Prostate gland (tissue), 2 donors: ENCODE measurements around the gene CORO6. TPM values are rescaled to one million over a fixed set of nuclear protein-coding genes. Genes with fewer than 3 reads are reported as not detected.
A peak's percentile ranks its signal among the peaks of the same experiment; 100 is the strongest.

Experiments used
- DNase-seq: peaks from one replicate; pipeline ENCODE4 v3.0.0-alpha.2; 2019; ENCODE audit warnings: low spot score
- H3K27ac ChIP-seq, 2 donors: fragments of 200-600 bp; sonication (generic); 2 replicates each; pipeline ENCODE4 v1.5.1; 2017 to 2019
- H3K27me3 ChIP-seq: fragments of 200-600 bp; sonication (generic); replicated peaks from 2 replicates; pipeline ENCODE4 v1.5.1; 2019; ENCODE audit not compliant: insufficient read depth
- H3K36me3 ChIP-seq, 2 donors: fragments of 200-600 bp; sonication (generic); 1 replicate in 1 of 2; 2 replicates in 1 of 2; pipeline versions ENCODE4 v1.5.1 to v1.8.1; 2017 to 2019
- H3K4me1 ChIP-seq: fragments of 200-600 bp; sonication (generic); replicated peaks from 2 replicates; pipeline ENCODE4 v1.5.1; 2019
- H3K4me3 ChIP-seq, 2 donors: fragments of 200-600 bp; sonication (generic); 2 replicates each; pipeline ENCODE4 v1.5.1; 2017 to 2019
- H3K9me3 ChIP-seq: fragments of 200-600 bp; sonication (generic); 2 replicates; pipeline ENCODE4 v1.5.1; 2017
- CTCF ChIP-seq, 4 experiments: fragments of 200-600 bp in 2 of 4; fragments of 450-650 bp in 2 of 4; sonication (generic) in 2 of 4; IDR thresholded peaks; 1 replicate in 3 of 4; 2 replicates in 1 of 4; pipeline ENCODE4 v1.5.1; 2016 to 2019; ENCODE audit warnings: antibody characterized with exemption in 4 of 4, mild to moderate bottlenecking in 2 of 4, moderate library complexity in 2 of 4
- POLR2A ChIP-seq: fragments of 450-650 bp; IDR thresholded peaks from one replicate; pipeline ENCODE4 v1.6.1; 2016; ENCODE audit warnings: antibody characterized with exemption, mild to moderate bottlenecking
- POLR2AphosphoS5 ChIP-seq: sonication (generic); formaldehyde crosslinking; IDR thresholded peaks from one replicate; pipeline ENCODE4 v1.6.1; 2017; ENCODE audit warnings: antibody characterized with exemption
- WGBS: methylation state at CpG from one replicate; pipeline ENCODE4 v1.1.5; 2018; 5-methylcytosine and 5-hydroxymethylcytosine counted together
- intact Hi-C: fragments of 100-400 bp; cut with DNase I; formaldehyde crosslinking; loops from one replicate; pipeline ENCODE4 v1.14.2; 2022
- total RNA-seq, 2 donors: library from RNA; depleted of rRNA; stranded (reverse); fragments of >200 nt; gene quantifications; one replicate each; pipeline ENCODE4 v1.1.0, GENCODE V29; 2016

CORO6 gene
- total RNA-seq, 2 donors from 2014 or later = 23.4 to 33.5 TPM

GRCh38 chr17:29585080-29585751 lies 37.5 kb downstream of the CORO6 start:
- Histone ChIP-seq H3K27ac (no peak overlapping the region), H3K9me3 (no peaks in the 10 kb centered on the region), H3K36me3 (no peaks in the 10 kb centered on the region), H3K4me3 (no peak overlapping the region), H3K27me3 (no peaks in the 10 kb centered on the region), H3K4me1 (peaks cover 13% of the 10 kb centered on the region)
- intact Hi-C loops = loop anchor here (10.0 kb wide), 1 partner anchor 520 kb away; no protein-coding TSS in a partner anchor
- WGBS = 82% methylated on average over 8 of the region's 8 CpGs
- TF ChIP-seq CTCF (IDR thresholded peaks at IDR 0.05) (peak in 1 of 4 experiments; percentile 24), POLR2A (no peak), POLR2AphosphoS5 (no peak)
- DNase-seq = no peak

GRCh38 chr17:29584452-29585079 lies 38.1 kb downstream of the CORO6 start:
- no peak overlapping the region for H3K4me3 ChIP-seq
- H3K27me3 ChIP-seq = no peaks in the 10 kb centered on the region
- no peaks in the 10 kb centered on the region for H3K36me3 ChIP-seq
- no peak overlapping the region for H3K27ac ChIP-seq
- no peaks in the 10 kb centered on the region for H3K9me3 ChIP-seq
- TF ChIP-seq POLR2A = no peak
- no peak for TF ChIP-seq POLR2AphosphoS5
- TF ChIP-seq CTCF (IDR thresholded peaks at IDR 0.05) = no peak
- DNase-seq = no peak
- intact Hi-C loops = loop anchor here (5.0 to 10.0 kb wide), 2 partner anchors 193 to 520 kb away; no protein-coding TSS in a partner anchor
- H3K4me1 ChIP-seq = peaks cover 8% of the 10 kb centered on the region
- 82% methylated on average over 12 of the region's 12 CpGs for WGBS

DNA sequence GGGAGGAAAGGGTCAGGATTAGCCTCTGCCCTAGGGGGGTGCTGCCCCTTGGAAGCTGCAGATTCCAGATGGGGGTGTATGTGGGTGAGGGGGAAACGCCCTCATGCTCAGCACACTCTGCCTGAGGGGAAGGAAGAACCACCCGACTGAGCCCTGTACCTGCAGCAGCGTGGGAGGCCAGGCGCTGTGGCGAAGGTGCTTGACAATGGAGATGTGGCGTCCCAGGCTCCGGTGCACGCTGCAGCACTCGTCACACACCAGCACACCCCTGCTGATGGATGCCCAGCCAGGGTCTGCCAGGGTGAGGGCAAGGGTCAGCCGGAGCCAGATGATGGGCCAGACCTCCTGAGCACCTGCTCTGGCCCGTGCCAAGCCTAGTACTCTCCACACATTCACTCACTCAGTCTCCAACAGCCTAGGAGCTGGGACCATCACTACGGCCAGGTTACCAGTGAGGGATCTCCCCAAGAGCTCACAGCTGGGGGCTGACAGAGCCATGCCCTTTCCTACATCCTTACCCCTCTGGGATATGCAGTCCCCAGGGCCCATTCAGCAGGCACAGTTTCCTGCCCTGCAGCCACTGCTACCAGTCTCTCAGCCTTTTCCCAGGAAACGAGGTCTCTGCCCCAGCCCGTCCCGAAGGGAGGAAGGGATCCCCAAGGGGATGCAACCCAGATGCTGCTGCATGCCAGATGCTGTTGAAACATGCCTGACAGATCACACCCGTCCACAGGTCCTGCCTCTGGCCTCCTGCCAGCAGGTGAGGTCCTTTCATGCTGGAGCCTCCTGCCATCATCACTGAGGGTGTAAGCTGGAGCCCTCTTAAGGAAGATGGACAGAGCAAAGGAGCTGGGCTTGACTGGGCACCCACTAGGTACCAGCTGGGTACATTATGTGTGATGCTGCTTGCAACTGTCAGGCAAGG lies 39.1 kb downstream of the CORO6 start:
- Histone ChIP-seq H3K27me3 (no peaks in the 10 kb centered on the region), H3K9me3 (no peaks in the 10 kb centered on the region), H3K4me1 (peaks cover 8% of the 10 kb centered on the region), H3K4me3 (no peak overlapping the region), H3K27ac (no peak overlapping the region), H3K36me3 (no peaks in the 10 kb centered on the region)
- TF ChIP-seq CTCF (IDR thresholded peaks at IDR 0.05) = no peak
- no peak for TF ChIP-seq POLR2AphosphoS5
- TF ChIP-seq POLR2A = no peak
- no peak for DNase-seq
- intact Hi-C loops = loop anchor here (5.0 to 10.0 kb wide), 2 partner anchors 194 to 521 kb away; no protein-coding TSS in a partner anchor
- 75% methylated on average over 16 of the region's 16 CpGs for WGBS

GRCh38 chr17:29582772-29583171 lies 39.9 kb downstream of the CORO6 start:
- 92% methylated on average over 13 of the region's 13 CpGs for WGBS
- Histone ChIP-seq H3K9me3 (no peaks in the 10 kb centered on the region), H3K27me3 (no peaks in the 10 kb centered on the region), H3K4me1 (peaks cover 4% of the 10 kb centered on the region), H3K27ac (no peak overlapping the region), H3K36me3 (peaks cover 0 to 6% of the 10 kb centered on the region in 2 donors), H3K4me3 (no peak overlapping the region)
- TF ChIP-seq POLR2AphosphoS5 (no peak), CTCF (IDR thresholded peaks at IDR 0.05) (no peak), POLR2A (no peak)
- intact Hi-C loops = loop anchor here (5.0 to 10.0 kb wide), 2 partner anchors 195 to 522 kb away; no protein-coding TSS in a partner anchor
- DNase-seq = no peak
